ENCODE data around the gene SETX. TPM values are rescaled to one million over a fixed set of nuclear protein-coding genes. Genes with fewer than 3 reads are reported as not detected.

The SETX gene
- total RNA-seq, 1 donor from 2014 or later, result 59.3 TPM

- DNase-seq (no peak), ATAC-seq (no peak)
- Histone ChIP-seq H3K27me3 (ENCODE audit: low read depth) (no peaks in the 10 kb centered on the region), H3K4me3 (no peak overlapping the region), H3K27ac (no peak overlapping the region), H3K36me3 (peaks cover 97% of the 10 kb centered on the region), H3K9me3 (no peaks in the 10 kb centered on the region), H3K4me1 (no peaks in the 10 kb centered on the region)
- intact Hi-C loops (cut with DNase I), result no loop called here
- TF ChIP-seq, protein P1, sequence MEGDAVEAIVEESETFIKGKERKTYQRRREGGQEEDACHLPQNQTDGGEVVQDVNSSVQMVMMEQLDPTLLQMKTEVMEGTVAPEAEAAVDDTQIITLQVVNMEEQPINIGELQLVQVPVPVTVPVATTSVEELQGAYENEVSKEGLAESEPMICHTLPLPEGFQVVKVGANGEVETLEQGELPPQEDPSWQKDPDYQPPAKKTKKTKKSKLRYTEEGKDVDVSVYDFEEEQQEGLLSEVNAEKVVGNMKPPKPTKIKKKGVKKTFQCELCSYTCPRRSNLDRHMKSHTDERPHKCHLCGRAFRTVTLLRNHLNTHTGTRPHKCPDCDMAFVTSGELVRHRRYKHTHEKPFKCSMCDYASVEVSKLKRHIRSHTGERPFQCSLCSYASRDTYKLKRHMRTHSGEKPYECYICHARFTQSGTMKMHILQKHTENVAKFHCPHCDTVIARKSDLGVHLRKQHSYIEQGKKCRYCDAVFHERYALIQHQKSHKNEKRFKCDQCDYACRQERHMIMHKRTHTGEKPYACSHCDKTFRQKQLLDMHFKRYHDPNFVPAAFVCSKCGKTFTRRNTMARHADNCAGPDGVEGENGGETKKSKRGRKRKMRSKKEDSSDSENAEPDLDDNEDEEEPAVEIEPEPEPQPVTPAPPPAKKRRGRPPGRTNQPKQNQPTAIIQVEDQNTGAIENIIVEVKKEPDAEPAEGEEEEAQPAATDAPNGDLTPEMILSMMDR (IDR thresholded peaks at IDR 0.05), result no peak
Measured at GRCh38 chr9:132295181-132295580, 59.6 kb downstream of the SETX start.

DNA sequence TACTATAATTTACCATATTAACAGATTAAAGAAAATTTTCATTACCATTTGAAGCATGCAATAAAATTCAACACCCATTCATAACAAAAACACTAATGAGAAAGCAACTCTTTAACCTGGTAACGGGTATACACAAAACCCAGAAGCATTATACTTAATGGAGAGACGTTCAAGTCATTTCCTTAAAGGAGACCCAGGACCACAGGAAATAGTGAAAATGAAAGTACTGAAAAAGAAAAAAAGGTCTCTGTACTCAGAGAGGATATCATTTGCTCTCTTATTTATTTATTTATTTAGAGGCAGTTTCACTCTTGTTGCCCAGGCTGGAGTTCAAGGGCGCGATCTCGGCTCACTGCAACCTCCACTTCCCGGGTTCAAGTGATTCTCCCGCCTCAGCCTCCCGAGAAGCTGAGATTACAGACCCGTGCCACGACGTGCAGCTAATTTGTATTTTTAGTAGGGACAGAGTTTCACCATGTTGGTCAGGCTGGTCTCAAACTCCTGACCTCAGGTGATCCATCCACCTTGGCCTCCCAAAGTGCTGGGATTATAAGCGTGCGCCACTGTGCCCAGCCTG, 61.6 kb downstream of the SETX start:
- ATAC-seq (no peak), DNase-seq (no peak)
- Histone ChIP-seq H3K4me3 (no peak overlapping the region), H3K36me3 (peaks cover 91% of the 10 kb centered on the region), H3K4me1 (peaks cover 11% of the 10 kb centered on the region), H3K27ac (no peak overlapping the region), H3K27me3 (ENCODE audit: low read depth) (no peaks in the 10 kb centered on the region), H3K9me3 (no peaks in the 10 kb centered on the region)
- TF ChIP-seq, protein P1 (IDR thresholded peaks at IDR 0.05), result no peak
- intact Hi-C loops (cut with DNase I), result no loop called here

DNA sequence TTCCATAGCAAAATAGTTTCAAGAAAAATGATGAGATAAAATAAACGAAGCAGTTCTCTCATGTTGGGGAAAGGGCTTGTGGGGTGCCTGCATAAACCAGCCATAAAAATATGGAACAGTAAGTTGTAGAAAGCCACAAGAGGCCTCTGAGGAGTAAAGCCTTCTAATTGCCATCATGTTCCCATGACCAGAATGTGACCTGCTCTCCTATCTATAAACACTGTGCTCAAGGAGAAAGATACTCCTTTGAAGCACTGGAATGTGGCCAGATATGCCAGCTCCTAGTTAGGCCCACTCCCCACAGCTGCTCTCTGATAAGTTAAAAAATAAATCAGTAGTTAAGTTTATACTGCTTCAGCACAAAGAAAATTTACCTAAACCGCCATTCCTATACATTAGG, 65.8 kb downstream of the SETX start:
- ATAC-seq (no peak), DNase-seq (no peak)
- Histone ChIP-seq H3K27me3 (ENCODE audit: low read depth) (no peaks in the 10 kb centered on the region), H3K4me1 (peaks cover 11% of the 10 kb centered on the region), H3K4me3 (no peak overlapping the region), H3K36me3 (peaks cover 91% of the 10 kb centered on the region), H3K9me3 (no peaks in the 10 kb centered on the region), H3K27ac (no peak overlapping the region)
- TF ChIP-seq, protein P1 (IDR thresholded peaks at IDR 0.05), result no peak
- intact Hi-C loops (cut with DNase I), result no loop called here

DNA sequence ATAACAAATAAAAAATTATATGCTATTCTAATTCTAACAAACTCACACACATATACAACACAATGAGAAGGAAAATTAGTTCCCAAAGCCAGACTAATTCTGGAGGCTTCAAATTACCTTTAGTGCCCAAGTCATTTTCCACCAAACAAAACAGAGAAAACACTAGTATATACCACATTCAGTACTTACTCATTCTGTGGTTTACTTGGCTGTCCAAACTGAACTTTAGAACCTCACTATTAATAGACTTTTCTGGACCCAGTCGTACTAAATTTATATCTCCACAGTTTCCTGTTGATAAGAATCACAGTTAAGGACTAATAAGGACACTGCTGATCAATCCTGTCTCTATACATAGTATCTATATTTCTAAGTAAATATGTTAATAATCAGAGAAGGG, 66.4 kb downstream of the SETX start:
- intact Hi-C loops (cut with DNase I), result no loop called here

GRCh38 chr9:132287256-132287760, 67.5 kb downstream of the SETX start:
- Histone ChIP-seq H3K9me3 (no peaks in the 10 kb centered on the region), H3K27ac (no peak overlapping the region), H3K27me3 (ENCODE audit: low read depth) (no peaks in the 10 kb centered on the region), H3K4me3 (no peak overlapping the region), H3K4me1 (peaks cover 11% of the 10 kb centered on the region), H3K36me3 (peaks cover 93% of the 10 kb centered on the region)
- DNase-seq, result no peak
- no peak for ATAC-seq
- intact Hi-C loops (cut with DNase I), result no loop called here
- TF ChIP-seq, protein P1 (IDR thresholded peaks at IDR 0.05), result no peak

More for the DNA sequence above, 66.4 kb downstream of the SETX start:
- H3K36me3 ChIP-seq, result peaks cover 92% of the 10 kb centered on the region
- H3K4me3 ChIP-seq, result no peak overlapping the region
- TF ChIP-seq, protein P1 (IDR thresholded peaks at IDR 0.05), result no peak
- H3K27me3 ChIP-seq (ENCODE audit: low read depth), result no peaks in the 10 kb centered on the region
- ATAC-seq, result no peak
- no peaks in the 10 kb centered on the region for H3K9me3 ChIP-seq
- DNase-seq, result no peak
- H3K27ac ChIP-seq, result no peak overlapping the region
- peaks cover 11% of the 10 kb centered on the region for H3K4me1 ChIP-seq

All from lower lobe of right lung (tissue), 2 donors.